H7 (cell line): ENCODE measurements around the gene GPR176. TPM values are rescaled to one million over a fixed set of nuclear protein-coding genes. Genes with fewer than 3 reads are reported as not detected.

Experiments used
- DNase-seq: peaks from one replicate; pipeline ENCODE4 v3.0.0; 2012
- H3K27me3 ChIP-seq: 2 replicates; pipeline ENCODE4 v1.6.0; 2011; ENCODE audit warnings: mild to moderate bottlenecking, low read length; ENCODE audit not compliant: control insufficient read depth, insufficient read depth
- H3K36me3 ChIP-seq: replicated peaks from 2 replicates; pipeline ENCODE4 v1.5.1; 2011; ENCODE audit warnings: low read length; ENCODE audit not compliant: control insufficient read depth, insufficient read depth
- H3K4me3 ChIP-seq: 2 replicates; pipeline ENCODE4 v1.5.1; 2011; ENCODE audit warnings: low read depth, mild to moderate bottlenecking, control low read depth, low read length, moderate library complexity; ENCODE audit not compliant: insufficient read depth
- total RNA-seq: library from RNA; depleted of rRNA; stranded (reverse); fragments of >200 nt; shearing (Covaris generic); gene quantifications from 2 replicates; pipeline ENCODE4 v1.2.3, GENCODE V29; 2014

The GPR176 gene
- total RNA-seq, 1 experiment from 2014 or later, result 30.1 TPM

DNA sequence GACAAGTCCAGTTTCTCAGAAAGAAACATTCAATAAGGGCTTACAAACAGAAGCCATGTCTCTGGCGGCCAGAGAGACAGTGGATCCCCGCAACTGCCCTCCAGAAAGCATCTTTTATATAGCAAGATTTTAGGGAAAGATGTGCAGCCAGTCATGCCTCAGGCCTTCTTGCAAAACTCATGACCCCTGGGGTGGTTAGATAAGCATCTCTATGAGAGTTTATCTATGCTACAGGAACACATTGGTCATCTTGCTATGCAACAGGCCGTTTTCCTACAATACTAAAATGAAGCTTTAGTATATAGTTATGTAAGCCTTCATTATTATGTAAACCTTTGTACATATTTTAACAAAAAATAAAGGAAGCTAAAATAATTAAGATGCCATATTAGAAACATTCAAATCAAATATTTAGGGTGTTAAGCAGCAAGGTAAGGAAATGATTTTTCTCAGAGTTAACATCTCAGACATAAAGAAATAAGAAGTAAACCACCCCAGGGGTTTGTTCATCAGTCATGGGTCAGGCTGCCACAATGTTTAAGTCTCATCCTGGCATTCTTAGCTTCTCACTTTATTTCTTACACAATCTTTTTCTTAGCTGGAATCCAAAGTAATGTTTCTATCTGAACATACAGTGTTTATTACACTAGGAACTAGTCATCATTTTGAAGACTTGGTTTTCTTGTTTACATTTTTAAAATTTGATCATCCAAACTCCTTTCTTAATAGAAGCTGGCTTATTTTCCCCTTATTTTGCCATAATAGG, 131.1 kb downstream of the GPR176 start:
- no peaks in the 10 kb centered on the region for H3K36me3 ChIP-seq
- H3K27me3 ChIP-seq, result no peaks in the 10 kb centered on the region
- no peak for DNase-seq
- H3K4me3 ChIP-seq, result no peak overlapping the region

GRCh38 chr15:39788108-39788507, 132.0 kb downstream of the GPR176 start:
- DNase-seq, result no peak
- no peaks in the 10 kb centered on the region for H3K36me3 ChIP-seq
- no peaks in the 10 kb centered on the region for H3K27me3 ChIP-seq
- H3K4me3 ChIP-seq, result no peak overlapping the region

DNA sequence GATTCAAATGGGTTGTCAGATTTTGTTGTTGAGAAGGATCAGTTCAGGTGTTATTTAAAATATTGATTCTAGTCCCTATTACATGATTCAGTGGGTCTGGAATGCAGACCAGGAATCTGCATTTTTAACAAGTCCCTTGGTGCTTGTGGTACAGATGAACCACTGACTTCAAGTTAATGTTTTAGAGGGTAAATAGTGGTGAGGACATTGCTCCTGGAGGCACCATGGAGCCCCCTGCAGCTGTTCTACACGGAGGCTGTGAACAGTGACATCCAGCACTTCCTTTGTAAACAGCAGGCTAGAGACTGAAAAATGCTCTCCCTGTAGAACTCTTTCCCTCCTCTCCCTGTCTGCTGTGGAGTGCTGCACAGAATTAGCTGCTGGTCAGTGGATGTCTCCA, 132.6 kb downstream of the GPR176 start:
- H3K4me3 ChIP-seq, result no peak overlapping the region
- peak; percentile 34 for DNase-seq
- H3K36me3 ChIP-seq, result no peaks in the 10 kb centered on the region
- no peaks in the 10 kb centered on the region for H3K27me3 ChIP-seq

- H3K4me3 ChIP-seq, result no peak overlapping the region
- H3K36me3 ChIP-seq, result no peaks in the 10 kb centered on the region
- no peaks in the 10 kb centered on the region for H3K27me3 ChIP-seq
- DNase-seq, result peak; percentile 71
Observed at GRCh38 chr15:39786447-39787056, 133.5 kb downstream of the GPR176 start.

DNA sequence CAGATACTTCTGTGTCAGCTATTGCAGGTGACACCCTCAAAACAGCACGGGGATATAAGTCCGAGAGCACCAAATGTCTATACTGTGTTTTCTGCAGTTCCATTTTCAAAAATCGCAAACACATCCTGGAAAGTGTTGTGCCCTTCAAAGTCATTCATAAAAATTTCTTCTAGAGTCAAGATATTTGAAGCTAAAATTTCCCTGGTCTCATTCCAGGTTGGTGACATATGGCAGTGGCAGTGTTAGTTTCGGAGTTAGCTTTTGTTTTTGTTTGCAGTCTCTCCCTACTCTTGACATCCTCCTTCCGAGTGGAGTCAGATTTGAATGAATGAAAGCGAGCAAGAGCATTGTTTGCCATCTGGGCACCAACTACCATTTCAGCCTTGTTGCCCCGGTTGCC, 134.2 kb downstream of the GPR176 start:
- H3K36me3 ChIP-seq, result no peaks in the 10 kb centered on the region
- H3K4me3 ChIP-seq, result no peak overlapping the region
- H3K27me3 ChIP-seq, result no peaks in the 10 kb centered on the region
- DNase-seq, result no peak

DNA sequence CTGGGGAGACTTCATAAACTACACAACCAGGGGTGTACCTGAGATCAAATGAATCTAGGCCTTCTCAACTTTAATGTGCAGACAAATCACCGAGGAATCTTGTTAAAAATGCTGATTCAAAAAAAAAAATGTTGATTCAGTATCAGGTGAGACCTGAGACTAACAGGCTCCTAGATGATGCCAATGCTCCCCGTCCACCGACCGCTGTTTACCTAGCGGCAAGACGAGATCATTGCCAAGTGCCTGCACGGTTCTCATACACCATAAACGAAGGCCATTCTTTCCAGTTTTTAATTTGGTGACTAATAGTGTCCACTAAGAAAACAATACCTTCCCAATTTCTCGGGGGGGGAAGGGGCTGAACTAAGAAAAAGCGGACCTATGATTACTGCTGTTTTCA, 134.9 kb downstream of the GPR176 start:
- Histone ChIP-seq H3K4me3 (no peak overlapping the region), H3K27me3 (no peaks in the 10 kb centered on the region), H3K36me3 (no peaks in the 10 kb centered on the region)
- DNase-seq, result no peak

DNA sequence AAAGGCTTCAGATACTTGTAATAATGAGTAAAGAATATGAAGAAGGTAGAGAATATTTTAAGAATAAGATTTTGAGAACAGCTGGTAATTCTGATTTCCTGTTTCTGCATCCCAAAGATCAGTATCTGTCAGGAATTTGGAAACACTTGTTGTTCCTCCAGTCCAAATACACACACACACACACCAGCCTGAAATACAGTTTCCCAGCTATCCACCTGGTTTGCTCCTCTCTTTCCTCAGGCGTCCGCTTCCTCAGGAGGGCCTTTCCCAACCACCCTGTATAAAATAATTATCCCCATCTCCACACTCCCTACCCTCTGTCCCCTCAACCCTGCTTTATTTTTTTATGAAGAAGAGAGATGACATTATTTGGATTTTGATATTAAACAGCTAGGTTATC, 135.4 kb downstream of the GPR176 start:
- no peak overlapping the region for H3K4me3 ChIP-seq
- no peaks in the 10 kb centered on the region for H3K36me3 ChIP-seq
- no peak for DNase-seq
- no peaks in the 10 kb centered on the region for H3K27me3 ChIP-seq

DNA sequence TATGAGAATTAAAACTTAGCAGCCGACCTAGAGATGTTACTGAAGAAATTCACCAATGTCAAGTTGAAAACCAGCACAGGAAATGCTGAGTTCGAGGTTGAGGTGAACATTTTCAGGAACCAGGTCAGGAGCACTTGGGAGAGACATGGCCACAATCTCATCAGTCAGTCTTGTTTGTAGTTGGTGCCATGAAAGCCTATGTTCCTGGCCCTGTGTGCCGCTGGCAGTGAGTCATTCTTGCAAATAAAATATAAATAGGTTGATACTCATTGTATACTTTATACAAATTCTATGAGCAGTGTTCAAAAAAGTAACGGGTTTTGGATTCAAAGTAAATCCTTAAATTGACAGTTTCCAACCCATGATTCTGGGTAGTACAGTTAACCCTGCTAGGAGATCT, 135.9 kb downstream of the GPR176 start:
- DNase-seq, result no peak
- no peaks in the 10 kb centered on the region for H3K27me3 ChIP-seq
- no peaks in the 10 kb centered on the region for H3K36me3 ChIP-seq
- no peak overlapping the region for H3K4me3 ChIP-seq

DNA sequence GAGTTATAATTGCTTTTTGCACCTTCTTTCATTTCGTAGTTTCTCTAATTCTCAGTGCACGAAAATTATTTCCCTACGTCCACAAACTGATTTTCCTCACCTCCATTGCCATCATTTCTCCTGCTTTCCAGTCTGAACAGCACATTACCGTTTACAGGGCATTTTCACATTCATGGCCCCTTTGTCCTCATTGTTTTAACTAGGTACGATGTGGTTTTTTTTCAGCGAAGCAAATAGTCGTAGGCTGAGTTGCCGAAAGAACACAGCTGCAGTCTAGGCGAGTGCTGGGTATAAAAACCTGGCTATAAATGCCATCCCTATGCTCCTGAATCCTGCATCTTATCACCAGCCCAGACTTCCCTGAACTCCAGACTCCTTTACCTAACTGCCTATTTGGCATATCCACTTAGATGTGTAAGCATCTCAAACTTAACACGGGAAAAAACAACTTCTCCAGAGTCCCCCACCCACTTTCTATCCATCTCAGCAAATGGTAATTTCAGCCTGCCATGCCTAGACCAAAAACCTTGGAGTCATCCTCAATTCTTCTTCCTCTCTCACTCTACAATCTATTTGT, 136.7 kb downstream of the GPR176 start:
- no peaks in the 10 kb centered on the region for H3K36me3 ChIP-seq
- H3K4me3 ChIP-seq, result peak overlapping the region; percentile 77
- no peak for DNase-seq
- no peaks in the 10 kb centered on the region for H3K27me3 ChIP-seq

- Histone ChIP-seq H3K36me3 (no peaks in the 10 kb centered on the region), H3K27me3 (no peaks in the 10 kb centered on the region), H3K4me3 (peak within 1 kb of the TSS; percentile 77)
- peak; percentile 98 for DNase-seq
Observed at GRCh38 chr15:39782441-39783138, 137.5 kb downstream of the GPR176 start, which contains the start of gene FSIP1. FSIP1 (minus strand) TSS chr15:39782841; CDS start chr15:39776524, 6,317 bp downstream.

DNA sequence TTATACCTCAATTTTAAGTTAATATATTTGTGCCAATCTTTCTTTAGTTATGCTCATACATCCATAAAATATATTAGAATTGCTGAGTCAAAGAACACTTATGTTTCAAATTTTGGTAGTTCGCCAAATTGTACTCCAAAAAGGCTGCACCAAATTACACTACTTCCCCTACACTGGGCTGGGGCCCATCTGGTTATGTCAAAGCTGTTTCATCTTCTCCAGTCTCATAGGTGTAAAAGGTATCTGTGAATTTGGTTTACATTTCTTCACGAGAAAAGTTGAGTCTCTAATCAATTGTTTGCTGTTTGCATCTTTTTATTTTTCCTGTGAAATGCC, 138.1 kb downstream of the GPR176 start:
- Histone ChIP-seq H3K4me3 (peak overlapping the region; percentile 6; the same call in 1 of the 2 replicates), H3K36me3 (no peaks in the 10 kb centered on the region), H3K27me3 (no peaks in the 10 kb centered on the region)
- no peak for DNase-seq

- no peak for DNase-seq
- no peaks in the 10 kb centered on the region for H3K27me3 ChIP-seq
- H3K36me3 ChIP-seq, result no peaks in the 10 kb centered on the region
- no peak overlapping the region for H3K4me3 ChIP-seq
Observed at GRCh38 chr15:39781147-39781966, 138.7 kb downstream of the GPR176 start.

DNA sequence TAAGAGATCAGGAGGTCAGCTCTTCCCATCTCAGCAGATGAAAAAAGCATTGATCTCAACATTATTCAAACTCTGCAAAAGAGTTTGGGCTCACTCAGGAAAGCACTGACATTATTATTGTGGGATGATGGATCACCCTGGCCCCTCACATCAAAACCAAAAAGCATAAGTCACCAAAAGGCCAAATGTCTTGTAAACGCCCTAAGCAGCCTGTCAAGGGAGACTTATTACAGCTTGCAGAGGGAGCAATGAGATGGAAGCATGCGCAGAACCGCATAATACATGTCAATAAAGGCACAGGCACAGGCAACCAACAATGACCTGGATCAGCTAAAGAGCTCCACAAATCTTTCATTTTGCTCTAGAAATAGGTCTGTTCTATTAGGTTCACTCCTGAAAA, 142.0 kb downstream of the GPR176 start:
- H3K36me3 ChIP-seq, result no peaks in the 10 kb centered on the region
- no peak overlapping the region for H3K4me3 ChIP-seq
- DNase-seq, result no peak
- H3K27me3 ChIP-seq, result no peaks in the 10 kb centered on the region

- peak; percentile 37 for DNase-seq
- Histone ChIP-seq H3K36me3 (no peaks in the 10 kb centered on the region), H3K4me3 (no peak overlapping the region), H3K27me3 (no peaks in the 10 kb centered on the region)
Observed at GRCh38 chr15:39777496-39777895, 142.6 kb downstream of the GPR176 start.
